OCI-LY3 (cell line): ENCODE measurements around the gene KLHL21.

Experiments used
- CTCF ChIP-seq: fragments of 200-600, 300-600 bp; sonication (generic); IDR thresholded peaks from 2 replicates; pipeline ENCODE4 v1.5.1; 2014; ENCODE audit warnings: antibody characterized with exemption, low read length, low read depth
- EZH2phosphoT487 ChIP-seq: fragments of 200-600 bp; shearing (Covaris generic); IDR thresholded peaks from 2 replicates; pipeline ENCODE4 v1.6.1; 2018; ENCODE audit warnings: antibody characterized with exemption, mixed run types, low read depth

DNA sequence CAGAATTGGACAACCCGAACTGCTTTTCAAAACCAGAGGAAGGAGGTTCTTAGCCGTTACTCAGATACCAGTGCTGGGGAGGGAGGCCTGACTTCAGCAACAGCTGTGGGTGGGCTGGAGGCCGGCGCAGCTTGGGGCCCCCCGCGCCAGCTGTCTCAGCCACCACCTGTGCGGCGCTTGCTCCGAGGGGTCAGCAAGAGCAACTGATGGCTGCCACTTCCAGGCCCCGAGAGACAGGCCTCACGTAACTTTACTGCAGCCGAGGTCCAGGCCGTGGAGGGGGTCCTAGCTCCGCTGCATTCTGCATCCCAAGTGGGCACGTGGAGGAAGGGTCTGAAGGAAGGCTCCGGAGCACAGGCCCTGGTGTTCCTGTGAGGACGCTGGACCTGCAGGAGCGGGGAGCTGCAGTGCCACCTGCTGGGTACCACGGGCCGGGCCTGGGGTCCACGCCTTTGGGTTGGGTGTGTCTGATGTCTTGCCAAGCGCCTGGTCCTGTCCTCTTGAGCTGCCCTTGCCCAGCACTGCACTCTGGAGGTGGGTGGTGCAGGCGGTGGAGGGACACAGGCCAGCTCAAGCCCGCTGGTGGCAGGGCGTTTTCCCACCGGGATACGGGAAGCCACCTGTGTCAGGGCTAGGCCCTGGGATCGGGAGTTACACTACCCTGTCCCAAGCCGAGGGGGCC, 31.8 kb upstream of the KLHL21 start:
- TF ChIP-seq CTCF (peak; percentile 33; the same call in 1 of the 2 replicates), EZH2phosphoT487 (no peak)
